ENCODE results near the gene SLC35E2B. TPM values are rescaled to one million over a fixed set of nuclear protein-coding genes. Genes with fewer than 3 reads are reported as not detected.

Gene SLC35E2B
- total RNA-seq: 32.5 and 37.8 TPM in 2 replicates

GRCh38 chr1:1692714-1693647, at the start of gene SLC35E2B:
SLC35E2B (minus strand) TSS chr1:1692795; CDS start chr1:1676699, 16,096 bp downstream.

DNA sequence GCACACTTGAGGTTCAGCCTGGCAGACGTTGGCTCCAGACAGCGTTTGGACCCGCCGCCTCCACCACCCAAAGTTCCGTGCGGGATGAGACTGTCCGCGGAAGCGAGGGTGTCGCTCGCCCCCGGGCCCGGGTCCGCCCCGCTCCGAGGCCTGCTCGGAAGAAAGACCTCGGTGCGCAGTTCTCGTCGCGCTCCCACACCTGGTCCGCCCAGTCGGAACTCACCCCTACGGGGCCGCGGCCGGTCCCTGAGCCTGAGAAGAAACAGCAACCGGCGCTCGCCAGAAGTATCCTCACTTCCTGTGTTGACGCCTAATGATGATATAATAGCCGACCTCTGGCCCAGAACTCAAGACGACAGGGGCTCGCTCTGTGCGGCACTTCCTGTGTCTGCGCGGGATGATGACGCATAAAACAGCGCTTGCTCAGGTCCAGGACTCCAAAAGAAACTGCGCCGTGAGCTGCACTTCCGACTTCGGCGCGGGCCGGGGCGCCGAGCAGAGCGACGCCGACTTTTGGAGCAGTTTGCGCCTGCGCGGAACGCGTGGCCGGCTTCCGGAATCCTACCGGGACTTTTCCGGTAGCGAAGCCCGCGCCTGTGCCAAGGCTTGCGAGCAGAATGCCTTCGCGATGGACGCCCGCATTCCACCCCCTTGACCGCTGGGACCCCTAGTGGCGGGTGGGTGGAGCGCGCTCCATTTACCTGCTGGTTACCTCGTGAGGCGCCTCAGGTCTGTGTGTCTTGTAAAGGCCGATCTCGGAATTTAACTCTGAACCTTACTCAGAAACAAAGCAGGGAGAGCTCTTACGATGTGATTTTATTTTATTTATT, 31.7 kb upstream of the SLC35E2B start, which contains the start of gene CDK11A:
CDK11A (minus strand) TSS at position 323 of the 830 bp plus-strand sequence. CDS start 1,539 bp downstream, outside the sequence.

DNA sequence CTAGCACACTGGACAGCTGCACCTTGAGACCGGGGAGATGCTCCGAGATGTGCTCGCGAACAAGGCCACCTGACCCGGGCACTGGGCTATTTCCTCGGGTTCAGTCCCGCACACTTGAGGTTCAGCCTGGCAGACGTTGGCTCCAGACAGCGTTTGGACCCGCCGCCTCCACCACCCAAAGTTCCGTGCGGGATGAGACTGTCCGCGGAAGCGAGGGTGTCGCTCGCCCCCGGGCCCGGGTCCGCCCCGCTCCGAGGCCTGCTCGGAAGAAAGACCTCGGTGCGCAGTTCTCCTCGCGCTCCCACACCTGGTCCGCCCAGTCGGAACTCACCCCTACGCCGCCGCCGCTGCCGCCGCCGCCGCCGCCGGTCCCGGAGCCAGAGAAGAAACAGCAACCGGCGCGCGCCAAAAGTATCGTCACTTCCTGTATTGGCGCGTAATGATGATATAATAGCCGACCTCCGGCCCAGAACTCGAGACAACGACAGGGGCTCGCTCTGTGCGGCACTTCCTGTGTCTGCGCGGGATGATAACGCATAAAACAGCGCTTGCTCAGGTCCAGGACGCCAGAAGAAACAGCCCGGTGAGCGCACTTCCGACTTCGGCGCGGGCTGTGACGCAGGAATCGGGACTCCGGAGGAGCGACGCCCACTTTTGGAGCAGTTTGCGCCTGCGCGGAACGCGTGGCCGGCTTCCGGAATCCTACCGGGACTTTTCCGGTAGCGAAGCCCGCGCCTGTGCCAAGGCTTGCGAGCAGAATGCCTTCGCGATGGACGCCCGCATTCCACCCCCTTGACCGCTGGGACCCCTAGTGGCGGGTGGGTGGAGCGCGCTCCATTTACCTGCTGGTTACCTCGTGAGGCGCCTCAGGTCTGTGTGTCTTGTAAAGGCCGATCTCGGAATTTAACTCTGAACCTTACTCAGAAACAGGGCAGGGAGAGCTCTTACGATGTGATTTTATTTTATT, 33.7 kb downstream of the SLC35E2B start, which contains the start of gene CDK11B:
CDK11B (minus strand) TSS at position 422 of the 967 bp plus-strand sequence. CDS start 1,519 bp downstream, outside the sequence.

DNA sequence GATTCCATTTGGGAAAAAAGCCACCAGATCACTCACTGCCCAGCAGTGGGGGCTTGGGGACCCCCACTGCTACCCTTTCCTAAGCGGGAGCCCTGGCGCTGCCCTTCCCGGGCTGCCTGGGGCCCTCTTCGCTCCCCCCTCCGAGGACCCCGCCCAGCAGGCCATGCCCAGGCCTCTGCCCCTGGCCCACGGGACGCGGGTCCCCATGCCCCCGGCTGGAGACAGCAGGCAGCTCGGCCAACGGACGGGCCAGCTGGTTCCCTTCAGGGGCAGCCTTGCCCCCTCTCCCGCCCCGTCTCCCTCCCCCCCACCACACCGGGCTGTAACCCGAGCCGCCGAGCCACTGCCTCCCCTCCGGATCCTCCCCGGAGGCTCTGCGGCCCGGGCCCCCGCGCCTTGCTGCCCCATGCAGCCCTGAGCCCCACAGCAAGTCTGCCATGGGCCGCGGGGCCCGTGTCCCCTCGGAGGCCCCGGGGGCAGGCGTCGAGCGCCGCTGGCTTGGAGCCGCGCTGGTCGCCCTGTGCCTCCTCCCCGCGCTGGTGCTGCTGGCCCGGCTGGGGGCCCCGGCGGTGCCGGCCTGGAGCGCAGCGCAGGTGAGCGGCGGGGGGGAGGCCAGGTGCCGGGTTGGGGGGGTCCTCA, 60.7 kb downstream of the SLC35E2B start, which contains the start of gene MMP23B:
MMP23B (plus strand) TSS at position 392 of the 639 bp plus-strand sequence; CDS start at position 438, 46 bp downstream.

GRCh38 chr1:1615256-1616044, 77.1 kb downstream of the SLC35E2B start, which contains the start of gene MIB2:
MIB2 (plus strand) TSS chr1:1615500; CDS start chr1:1623453, 7,953 bp downstream.

Other genes with a start within 250 kb of the SLC35E2B start
- gene ATAD3C, start 243.1 kb downstream of the SLC35E2B start, total RNA-seq: 0.20 TPM in 1 of 2 replicates, not detected in the other
- 14.3 and 36.0 TPM in 2 replicates for gene ATAD3B, start 221.0 kb downstream of the SLC35E2B start, total RNA-seq
- 38.9 and 57.3 TPM in 2 replicates for gene ATAD3A, start 180.6 kb downstream of the SLC35E2B start, total RNA-seq
- gene TMEM240, start 152.2 kb downstream of the SLC35E2B start, total RNA-seq: 2.6 and 3.1 TPM in 2 replicates
- 56.2 and 56.7 TPM in 2 replicates for gene SSU72, start 117.9 kb downstream of the SLC35E2B start, total RNA-seq
- gene FNDC10, start 92.7 kb downstream of the SLC35E2B start, total RNA-seq: 3.1 and 7.3 TPM in 2 replicates
- gene MIB2, start 77.3 kb downstream of the SLC35E2B start, total RNA-seq: 36.0 and 38.2 TPM in 2 replicates
- 0.73 TPM in 1 of 2 replicates, not detected in the other for gene MMP23B, start 60.6 kb downstream of the SLC35E2B start, total RNA-seq
- 5.1 and 6.3 TPM in 2 replicates for gene CDK11B, start 33.8 kb downstream of the SLC35E2B start, total RNA-seq
- gene CDK11A, start 31.6 kb upstream of the SLC35E2B start, total RNA-seq: 12.5 and 19.0 TPM in 2 replicates
- gene NADK, start 85.7 kb upstream of the SLC35E2B start, total RNA-seq: 56.2 and 65.3 TPM in 2 replicates
- gene GNB1, start 198.3 kb upstream of the SLC35E2B start, total RNA-seq: 76.8 and 85.8 TPM in 2 replicates
- under 0.01 and 0.20 TPM in 2 replicates for gene CALML6, start 222.5 kb upstream of the SLC35E2B start, total RNA-seq
- gene TMEM52, start 226.5 kb upstream of the SLC35E2B start, total RNA-seq: 0.37 and 0.59 TPM in 2 replicates